NCI-H345 treated with DMSO at 0.1 percent for 48 hours (cell line): Measurements from ENCODE around the gene MGAT4A.
"Not testable (repeated sequence)": the region's sequence is repeated elsewhere in the genome, so short reads cannot be mapped to it uniquely, and the experiment has no call there.

Experiments used
- DNase-seq: peaks from one replicate; lab custom pipeline; 2025; ENCODE audit not compliant: unreplicated experiment; lab: John Stamatoyannopoulos, UW

Gene MGAT4A

DNA sequence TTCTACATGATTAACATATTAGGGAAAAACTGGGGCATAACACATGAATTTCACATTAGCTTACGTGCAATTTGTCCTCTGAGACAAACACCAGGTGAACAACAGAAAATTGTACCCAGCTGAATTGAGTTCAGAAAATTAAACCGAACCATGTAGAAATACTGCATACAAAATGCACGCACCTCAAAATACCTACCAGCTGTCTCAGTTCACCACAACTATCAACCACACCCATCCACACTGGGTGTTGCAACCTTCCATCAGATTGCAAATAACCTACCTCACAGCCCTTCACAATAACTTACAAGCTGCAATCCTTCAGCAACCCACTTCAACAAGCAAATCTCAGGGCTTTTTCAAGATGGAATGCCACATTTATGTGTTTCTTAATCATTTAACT lies 66.6 kb downstream of the MGAT4A start:
- DNase-seq, result no peak

DNA sequence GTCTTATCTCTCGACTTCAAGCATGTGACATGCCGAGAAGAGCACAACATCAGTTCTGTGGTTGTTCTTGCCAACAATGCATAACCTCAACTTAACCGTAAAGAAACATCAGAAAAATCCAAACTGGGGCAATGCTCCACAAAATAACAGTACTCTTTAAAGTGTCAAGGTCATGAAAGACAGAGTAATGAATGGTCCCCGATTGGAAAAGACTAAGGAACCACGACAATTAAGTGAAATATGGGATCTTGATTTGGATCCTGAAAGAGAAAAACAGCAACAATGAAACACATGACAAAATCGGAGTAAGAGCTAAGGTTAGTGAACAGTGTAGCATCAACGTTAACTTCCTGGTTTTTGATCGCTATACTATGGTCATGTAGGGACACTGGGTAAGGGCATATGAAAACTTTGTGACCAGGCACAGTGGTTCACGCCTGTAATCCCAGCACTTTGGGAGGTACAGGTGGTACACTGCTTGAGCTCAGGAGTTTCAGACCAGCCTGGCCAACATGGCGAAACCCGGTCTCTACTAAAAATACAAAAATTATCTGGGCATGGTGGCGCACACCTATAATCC lies 67.3 kb downstream of the MGAT4A start:
- DNase-seq, result no peak

DNA sequence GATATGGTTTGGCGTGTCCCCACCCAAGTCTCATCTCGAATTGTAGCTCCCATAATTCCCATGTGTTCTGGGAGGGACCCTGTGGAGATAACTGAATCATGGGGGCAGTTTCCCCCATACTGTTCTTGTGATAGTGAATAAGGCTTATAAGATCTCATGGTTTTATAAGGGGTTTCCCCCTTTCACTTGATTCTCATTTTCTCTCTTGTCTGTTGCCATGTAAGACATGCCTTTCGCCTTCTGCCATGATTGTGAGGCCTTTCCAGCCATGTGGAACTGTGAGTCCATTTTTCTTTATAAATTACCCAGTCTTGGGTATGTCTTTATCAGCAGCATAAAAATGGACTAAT lies 71.5 kb downstream of the MGAT4A start:
- DNase-seq, result not testable (repeated sequence)

DNA sequence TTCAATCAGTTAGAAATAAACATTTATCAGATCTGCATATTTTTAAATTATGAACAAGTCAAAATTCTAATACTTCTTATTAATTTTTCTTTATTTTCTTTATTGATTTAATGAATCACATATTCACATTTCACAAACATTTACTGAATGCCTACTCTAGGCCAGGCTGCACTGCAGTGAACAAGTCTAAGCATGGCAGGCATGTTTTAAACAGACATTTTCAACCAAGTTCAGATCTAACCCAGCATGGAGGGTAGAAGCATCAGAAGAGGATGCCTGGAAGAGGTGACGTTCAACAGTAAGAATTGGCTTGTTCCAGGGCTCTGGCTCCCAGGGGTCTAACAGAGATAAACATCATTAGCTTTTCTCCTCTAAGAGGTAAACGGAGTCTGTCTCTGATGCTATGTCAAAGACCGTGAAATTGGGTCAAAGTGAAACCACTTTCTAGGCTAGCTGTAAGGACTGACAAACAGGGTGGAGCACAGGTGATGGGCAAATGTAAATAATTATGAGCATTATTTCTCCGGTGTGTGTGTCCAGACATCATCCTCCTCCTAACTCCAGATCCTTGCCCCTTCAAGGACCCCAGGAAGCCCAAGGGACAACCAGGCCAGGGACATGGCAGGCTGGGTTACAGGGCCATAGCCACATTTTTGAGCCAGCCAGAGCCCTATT lies 72.0 kb downstream of the MGAT4A start:
- DNase-seq, result no peak

DNA sequence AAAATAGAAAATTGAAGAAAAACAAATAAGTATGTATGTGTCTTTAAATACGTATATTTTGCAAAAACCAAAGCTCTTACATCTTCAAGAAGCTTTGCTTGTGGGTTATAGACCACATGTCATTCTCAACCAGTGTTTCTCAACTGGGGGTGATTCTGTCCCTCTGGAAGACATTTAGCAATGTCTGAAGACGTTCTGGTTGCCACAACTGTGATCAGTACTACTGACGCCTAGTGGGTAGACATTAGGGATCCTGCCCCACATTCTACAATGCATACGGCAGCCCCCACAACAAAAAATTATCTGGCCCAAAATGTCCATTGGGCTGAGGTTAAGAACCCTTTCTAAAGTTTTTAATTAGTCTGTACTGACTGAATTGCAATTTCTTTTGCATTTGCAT lies 74.1 kb downstream of the MGAT4A start:
- DNase-seq, result no peak

DNA sequence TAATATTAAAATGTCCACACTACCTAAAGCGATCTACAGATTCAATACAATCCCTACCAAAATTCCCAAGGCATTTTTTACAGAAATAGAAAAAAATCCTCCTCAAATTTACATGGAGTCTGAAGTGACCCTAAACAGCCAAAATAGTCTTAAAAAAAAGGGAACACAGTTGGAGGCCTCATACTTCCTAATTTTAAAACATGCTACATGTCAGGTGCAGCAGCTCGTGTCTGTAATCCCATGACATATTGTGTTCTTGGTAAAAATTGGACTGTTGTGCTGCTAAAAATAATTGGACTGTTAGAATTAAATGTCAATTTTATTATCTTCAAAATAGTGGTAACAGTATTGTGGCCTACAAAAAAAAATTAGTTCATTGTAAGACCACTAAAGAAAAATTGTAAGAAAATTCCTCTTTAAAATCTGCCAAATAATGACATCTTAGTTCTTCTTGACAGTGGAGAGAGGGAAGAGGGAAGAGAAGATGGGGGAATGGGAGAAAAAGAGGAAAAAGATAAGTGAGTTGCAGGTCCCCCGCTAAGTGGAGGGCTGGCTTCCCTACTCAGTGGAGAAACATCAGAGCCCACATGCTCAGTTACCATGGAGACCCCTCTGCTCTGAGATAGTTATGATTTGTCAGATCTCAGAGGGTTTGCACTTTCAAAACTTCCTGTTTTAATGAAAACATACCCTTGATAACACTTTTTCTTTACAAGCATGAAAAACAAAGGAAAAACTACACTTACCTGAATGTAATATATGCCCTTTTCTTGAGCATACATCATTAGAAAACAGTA lies 76.0 kb downstream of the MGAT4A start:
- DNase-seq, result no peak

DNA sequence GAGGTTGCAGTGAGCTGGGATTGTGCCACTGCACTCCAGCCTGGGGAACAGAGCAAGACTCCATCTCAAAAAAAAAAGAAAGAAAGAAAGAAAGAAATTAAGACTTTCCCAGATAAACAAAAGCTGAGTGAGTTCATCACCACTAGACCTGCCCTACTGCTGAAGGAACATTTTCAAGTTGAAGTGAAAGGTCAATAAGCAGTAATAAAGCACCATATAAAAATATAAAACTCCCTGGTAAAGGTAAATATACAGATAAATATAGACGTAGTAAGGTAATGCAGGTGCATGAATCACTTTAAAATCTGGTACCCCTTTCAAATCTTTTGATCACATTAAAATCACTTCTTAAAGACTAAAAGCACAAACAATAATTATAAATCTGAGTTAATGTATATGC lies 79.9 kb downstream of the MGAT4A start:
- DNase-seq, result no peak

DNA sequence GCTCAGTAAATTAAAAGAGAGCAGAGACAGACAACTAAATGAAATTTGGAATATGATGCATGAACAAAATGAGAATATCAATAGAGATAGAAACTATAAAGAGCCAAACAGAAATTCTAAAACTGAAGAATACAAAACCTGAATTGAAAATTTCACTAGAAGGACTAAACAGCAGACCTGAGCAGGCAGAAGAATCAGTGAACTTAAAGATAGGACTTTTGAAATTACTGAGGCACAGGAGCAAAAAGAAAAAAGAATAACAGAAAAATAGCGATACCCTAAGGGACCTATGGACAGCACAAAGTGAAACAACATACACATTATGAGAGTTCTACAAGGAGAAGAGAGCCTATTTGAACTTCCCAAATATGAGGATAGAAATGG lies 80.9 kb downstream of the MGAT4A start:
- no peak for DNase-seq

DNA sequence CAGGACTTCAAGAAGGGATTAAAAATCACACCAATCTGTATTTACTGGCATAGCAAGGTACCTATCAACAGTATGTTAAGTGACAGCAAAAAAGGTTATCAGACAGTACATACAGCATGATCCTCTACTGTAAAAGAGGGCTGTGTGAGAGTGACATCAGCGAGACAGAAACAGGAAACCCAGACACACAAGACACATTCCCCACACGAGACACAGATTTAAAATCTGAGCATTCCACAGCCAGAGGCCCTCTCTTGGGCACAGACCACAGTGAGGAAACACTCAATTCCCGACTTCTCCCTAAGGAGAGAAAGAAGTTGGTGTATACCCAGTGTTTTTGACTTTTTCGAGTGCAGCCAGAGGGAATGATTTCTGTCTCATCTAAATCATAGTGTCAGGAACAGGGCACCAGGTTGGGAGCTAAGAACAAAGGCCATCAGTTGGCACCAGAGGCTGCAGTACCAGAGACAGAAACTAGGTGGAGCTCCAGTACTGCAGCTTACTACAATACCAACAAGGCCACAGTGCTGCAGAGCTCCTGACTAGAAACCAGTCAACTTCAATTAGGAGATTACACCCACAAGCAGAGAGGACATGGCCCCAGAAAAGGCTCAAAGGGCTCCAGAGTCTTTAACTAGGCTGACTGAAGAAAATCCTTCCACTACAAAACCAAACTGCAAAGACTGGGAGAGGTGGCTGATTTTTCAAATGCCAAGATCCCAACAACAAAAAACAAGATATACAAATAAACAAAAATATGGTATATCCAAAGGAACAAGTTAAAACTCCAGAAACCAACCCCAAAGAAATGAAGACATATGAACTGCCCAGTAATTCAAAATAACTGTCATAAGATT lies 81.6 kb downstream of the MGAT4A start:
- DNase-seq, result peak; percentile 63

DNA sequence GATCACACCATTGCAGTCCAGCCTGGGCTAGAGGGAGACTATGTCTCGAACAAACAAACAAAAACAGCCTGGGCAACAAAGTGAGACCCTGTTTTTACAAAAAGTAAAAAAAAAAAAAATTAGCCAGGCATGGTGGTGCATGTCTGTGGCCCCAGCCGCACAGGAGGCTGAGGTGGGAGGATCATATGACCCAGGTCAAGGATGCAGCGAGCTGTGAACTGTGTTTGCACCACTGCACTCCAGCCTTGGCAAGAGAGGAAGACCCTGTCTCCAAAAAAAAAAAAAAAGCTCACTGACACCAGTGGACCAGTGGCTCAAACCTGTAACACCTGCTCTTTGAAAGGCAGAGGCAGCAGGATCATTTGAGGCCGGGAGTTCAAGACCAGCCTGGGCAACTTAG lies 82.5 kb downstream of the MGAT4A start:
- DNase-seq, result no peak

DNA sequence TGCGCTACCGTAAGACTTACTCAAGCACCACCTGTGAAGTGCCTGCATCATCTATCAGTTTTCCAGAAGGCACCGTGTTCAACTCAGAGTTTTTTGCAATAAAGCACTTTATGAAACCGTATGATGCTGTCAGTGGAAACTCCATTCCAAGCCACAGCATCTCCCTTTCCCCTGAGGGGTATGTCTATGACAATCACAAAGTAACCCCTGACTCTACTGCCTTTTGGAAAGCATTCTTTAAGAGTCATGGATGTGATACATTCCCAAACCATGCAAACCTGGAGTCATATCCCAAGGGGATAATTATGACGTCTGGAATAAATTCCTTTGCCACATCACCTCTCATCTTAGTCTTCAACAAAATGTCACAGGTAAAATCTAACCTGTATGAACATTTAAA lies 83.3 kb downstream of the MGAT4A start:
- no peak for DNase-seq

DNA sequence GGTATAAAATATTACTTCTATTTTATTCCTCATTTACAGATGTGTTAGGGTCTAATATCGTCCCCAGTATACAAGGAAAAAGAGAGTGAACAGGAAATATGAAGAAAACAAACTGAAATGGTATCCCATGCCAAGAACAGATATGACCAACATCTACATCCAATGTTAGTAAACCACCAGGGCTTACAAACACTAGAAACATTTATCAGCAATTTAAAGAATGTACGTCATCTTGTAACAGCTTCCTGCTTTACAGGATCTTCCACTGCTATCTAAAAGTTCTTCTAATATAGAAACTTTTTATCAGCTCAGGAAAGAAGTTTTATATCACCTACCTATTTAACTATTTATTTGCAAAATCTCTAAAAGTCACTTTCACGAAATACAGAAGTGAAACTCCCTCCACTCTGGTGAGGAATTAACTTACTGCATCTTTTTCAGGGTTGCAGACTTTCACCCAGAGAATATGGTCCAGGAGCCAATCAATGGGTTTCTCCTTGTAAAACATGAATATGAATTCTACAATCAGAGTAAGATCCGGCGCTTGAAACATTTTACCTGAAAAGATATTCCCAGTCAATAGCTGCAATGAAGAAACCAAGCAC lies 87.3 kb downstream of the MGAT4A start:
- DNase-seq, result no peak

DNA sequence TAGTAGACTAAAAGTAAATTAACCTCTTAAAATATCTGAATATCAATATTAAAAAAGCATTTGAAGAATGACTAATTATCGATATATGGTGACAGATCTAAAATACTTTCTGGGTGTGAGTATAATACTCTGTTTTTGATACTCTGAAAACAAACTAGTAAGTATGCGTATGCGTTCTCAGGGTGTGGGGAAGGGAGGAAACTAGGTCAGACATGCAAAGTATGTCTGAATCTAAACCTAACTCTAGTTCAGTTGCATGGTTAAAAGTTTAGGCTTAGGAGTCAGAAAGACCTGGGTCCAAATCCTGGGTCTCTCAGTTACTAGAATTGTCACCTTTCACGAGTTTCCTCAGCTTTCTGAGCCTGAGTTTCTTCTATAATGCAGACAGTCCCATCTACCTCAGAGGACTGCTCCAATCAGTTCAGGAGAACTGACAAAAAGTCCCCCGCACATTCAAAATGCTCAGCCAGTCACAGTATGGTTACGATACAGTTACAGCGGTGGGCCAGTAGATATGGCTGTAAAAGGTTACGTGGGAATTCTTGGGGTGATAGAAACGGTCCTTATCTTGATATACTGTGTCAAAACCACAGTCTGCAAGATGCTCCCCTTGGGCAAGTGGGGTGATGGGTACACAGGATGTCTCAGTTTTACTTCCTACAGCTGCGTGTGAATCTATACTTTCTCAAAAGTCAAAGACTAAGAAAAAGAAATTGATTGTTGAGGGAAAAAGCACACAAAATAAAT lies 93.4 kb downstream of the MGAT4A start:
- DNase-seq, result no peak

DNA sequence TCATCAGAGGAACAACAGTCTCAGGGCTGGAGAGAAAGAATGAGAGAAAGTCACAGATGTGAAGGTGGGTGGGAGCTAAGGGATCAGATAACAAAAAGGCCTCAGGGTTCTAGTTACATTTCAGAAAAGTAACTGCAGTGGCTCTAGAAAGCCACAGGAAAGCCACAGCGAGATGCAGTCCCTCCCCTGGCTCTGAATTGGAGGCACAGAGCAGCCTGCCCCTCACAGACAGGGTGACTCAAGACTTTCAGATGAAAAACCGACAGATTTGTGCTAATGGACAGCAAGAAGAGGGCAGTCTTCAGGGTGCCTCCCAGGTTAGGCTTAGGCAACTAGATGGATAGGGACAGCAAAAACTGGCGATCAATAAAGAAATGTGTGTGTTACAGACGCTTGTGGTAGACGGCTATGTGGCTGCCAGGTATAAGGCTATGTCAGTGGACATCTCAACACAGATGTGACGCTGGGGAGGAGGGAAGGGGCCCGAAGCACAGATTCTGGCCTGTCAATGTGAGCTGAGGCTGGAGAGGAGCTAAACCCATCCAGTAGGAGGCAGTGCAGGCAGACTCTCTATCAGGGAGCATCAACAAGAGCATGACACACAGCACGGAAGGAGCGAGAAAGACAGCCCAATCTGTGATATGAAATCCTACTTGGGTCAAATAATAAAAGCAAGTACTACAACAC lies 96.4 kb downstream of the MGAT4A start:
- DNase-seq, result no peak

DNA sequence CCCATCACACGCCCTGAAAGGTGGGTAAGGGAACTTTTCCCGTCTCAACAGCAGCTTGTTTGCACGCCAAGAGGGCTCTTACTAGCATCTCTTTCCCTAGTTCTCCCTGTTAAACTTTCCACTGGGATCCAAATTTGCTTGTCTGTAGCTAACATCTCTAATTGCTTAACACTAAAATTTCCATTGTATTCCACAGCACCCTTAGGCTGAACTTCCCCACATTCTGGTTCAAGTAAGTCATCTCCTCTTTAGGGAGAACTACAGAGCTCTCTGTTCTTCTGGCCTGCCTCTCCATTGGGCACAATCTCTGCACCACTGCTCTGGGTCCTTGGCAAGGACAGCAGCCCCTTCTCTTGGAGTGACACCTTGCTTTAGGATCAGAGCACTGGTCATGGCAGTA lies 98.6 kb downstream of the MGAT4A start:
- DNase-seq, result no peak

DNA sequence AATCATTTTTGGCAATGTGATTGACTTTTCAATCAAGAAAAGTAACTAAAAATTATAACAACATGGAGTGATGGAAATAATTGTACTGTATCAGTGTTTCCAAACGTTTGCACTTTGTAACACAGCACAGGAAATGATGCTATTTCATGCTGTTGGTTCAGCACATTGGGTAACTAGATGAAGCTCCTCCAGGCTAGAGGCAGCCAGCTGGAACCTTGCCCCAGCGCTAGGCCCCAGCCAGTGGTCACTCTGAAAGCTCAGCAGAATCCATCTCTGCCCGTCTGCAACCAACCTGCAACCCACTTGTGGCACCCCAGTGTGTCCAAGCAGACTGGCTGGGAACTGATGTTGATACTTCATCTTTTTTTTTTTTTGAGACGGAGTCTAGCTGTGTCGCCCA lies 107.3 kb downstream of the MGAT4A start:
- no peak for DNase-seq

DNA sequence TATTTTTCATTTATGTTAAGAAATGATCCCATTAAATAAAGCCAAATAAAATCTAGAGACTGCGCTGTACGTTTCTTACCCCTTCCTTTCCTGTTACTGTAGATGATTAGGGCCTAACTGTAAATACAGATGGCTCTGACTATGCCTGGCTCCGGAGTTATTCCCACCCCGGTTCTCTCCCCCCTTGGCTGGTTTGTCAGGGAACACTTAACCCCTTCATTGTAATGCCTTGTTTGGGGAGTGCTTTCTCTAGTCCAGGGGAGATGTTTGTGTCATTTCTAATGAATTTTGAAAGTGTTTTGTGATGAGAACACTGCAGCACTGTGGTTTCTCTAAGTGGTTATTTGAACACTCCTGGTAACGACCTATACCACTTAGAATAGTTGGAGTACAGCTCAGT lies 113.8 kb downstream of the MGAT4A start:
- DNase-seq, result no peak

DNA sequence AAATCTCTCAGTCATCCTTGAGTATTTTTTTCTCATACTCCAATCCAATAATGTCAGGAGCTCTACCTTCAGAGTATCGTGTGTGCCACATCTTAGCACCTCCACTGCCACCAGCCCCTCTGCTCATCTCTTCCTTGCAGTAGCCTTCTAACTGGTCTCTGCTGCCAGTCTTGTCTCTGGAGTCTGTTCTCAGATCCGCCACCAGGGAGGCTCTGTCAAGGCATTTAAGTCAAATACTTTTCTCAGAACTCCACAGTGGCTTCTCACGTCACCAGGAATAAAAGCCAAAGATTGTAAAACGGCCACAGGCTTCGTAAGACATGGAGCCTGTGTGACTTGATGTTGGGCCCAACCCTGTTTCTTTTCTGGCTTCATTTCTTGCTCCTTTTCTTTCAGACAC lies 115.5 kb downstream of the MGAT4A start:
- no peak for DNase-seq

DNA sequence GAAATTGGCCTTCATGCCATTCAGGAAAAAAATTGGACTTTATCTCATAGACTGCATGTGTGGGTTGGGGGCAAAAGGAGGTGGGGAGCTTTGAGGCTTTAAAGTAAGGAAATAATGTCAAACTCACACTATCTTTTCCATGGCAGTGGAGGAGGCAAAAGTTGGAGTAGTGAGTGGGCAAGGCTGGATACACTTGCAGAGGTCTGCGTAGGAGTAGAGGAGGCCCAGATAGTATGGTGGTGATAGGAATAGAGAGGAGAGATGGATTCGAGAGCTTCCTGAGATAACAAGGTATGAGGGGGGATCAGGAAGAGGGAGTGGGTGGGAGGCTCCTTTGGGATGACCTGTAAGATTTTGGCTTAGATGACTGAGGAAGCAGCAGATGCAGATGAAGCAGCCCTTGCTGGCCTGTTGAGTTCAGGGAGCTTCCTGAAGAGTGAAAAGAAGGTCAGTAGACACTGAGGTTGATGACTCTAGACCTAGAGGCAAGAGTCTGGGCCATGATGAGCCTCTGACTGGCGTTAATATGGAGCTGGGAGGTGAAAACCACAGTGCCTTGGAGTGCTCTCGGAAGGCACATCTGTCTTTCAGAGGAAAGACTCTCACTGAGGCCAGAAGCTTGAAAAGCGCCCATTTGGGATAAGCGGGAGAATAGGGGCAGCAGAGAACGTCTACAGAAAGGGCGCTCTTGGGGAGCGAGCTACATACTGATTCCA lies 116.8 kb downstream of the MGAT4A start:
- no peak for DNase-seq
